HepG2 (cell line): Measurements from ENCODE around the gene SLC22A23. TPM values are rescaled to one million over a fixed set of nuclear protein-coding genes. Genes with fewer than 3 reads are reported as not detected.

Source experiments
- CEBPG ChIP-seq: IDR thresholded peaks from 2 replicates; pipeline ENCODE4 v1.6.1; 2016
- EEA1 ChIP-seq: sonication (generic); formaldehyde crosslinking; IDR thresholded peaks from 2 replicates; pipeline ENCODE4 v1.5.1; 2020; ENCODE audit warnings: mild to moderate bottlenecking, missing genetic modification reagents, borderline replicate concordance
- FOXA3 ChIP-seq: IDR thresholded peaks from 2 replicates; pipeline ENCODE4 v1.6.1; 2016; ENCODE audit warnings: missing genetic modification reagents, missing compliant biosample characterization
- HMGXB4 ChIP-seq, 2 experiments: sonication (generic) in 1 of 2; formaldehyde crosslinking in 1 of 2; IDR thresholded peaks; 2 replicates each; pipeline versions ENCODE4 v1.4.0 to v1.6.1; 2018 to 2020; ENCODE audit warnings: missing genetic modification reagents in 2 of 2, borderline replicate concordance in 1 of 2, low read depth in 1 of 2, mild to moderate bottlenecking in 1 of 2, missing biosample characterization in 1 of 2
- MTA3 ChIP-seq: sonication (generic); formaldehyde crosslinking; IDR thresholded peaks from 2 replicates; pipeline ENCODE4 v1.4.0; 2020; ENCODE audit warnings: missing genetic modification reagents
- REPIN1 ChIP-seq: sonication (generic); formaldehyde crosslinking; IDR thresholded peaks from 2 replicates; pipeline ENCODE4 v1.8.0; 2022; ENCODE audit warnings: missing genetic modification reagents, low read depth, mild to moderate bottlenecking, borderline replicate concordance
- SIX1 ChIP-seq: sonication (generic); formaldehyde crosslinking; IDR thresholded peaks from 2 replicates; pipeline ENCODE4 v1.4.0; 2020; ENCODE audit warnings: missing genetic modification reagents, borderline replicate concordance
- SMYD3 ChIP-seq: sonication (generic); formaldehyde crosslinking; IDR thresholded peaks from 2 replicates; pipeline ENCODE4 v1.8.1; 2023; ENCODE audit warnings: mild to moderate bottlenecking, missing genetic modification reagents
- TARDBP ChIP-seq: sonication (generic); formaldehyde crosslinking; IDR thresholded peaks from 2 replicates; pipeline ENCODE4 v1.8.0; 2022; ENCODE audit warnings: mild to moderate bottlenecking, missing genetic modification reagents
- USF2 ChIP-seq, 2 experiments: sonication (generic) in 1 of 2; formaldehyde crosslinking in 1 of 2; IDR thresholded peaks; 2 replicates each; pipeline versions ENCODE4 v1.5.1 to v1.6.1; 2011 to 2020; ENCODE audit warnings: borderline replicate concordance in 1 of 2, low read depth in 1 of 2, low read length in 1 of 2, mild to moderate bottlenecking in 1 of 2, missing genetic modification reagents in 1 of 2, moderate library complexity in 1 of 2
- ZBTB40 ChIP-seq, 2 experiments: fragments of 450-650 bp in 1 of 2; sonication (generic) in 1 of 2; formaldehyde crosslinking in 1 of 2; IDR thresholded peaks; 2 replicates each; pipeline versions ENCODE4 v1.6.1 to v1.8.0; 2016 to 2022; ENCODE audit warnings: antibody characterized with exemption in 1 of 2, mild to moderate bottlenecking in 1 of 2, missing genetic modification reagents in 1 of 2
- ZMYM2 ChIP-seq: sonication (generic); formaldehyde crosslinking; IDR thresholded peaks from 2 replicates; pipeline ENCODE4 v1.8.0; 2022; ENCODE audit warnings: mild to moderate bottlenecking, missing genetic modification reagents
- ZNF562 ChIP-seq: sonication (generic); formaldehyde crosslinking; IDR thresholded peaks from 2 replicates; pipeline ENCODE4 v1.8.0; 2022; ENCODE audit warnings: missing genetic modification reagents, borderline replicate concordance
- polyA plus RNA-seq, 8 experiments: library from polyadenylated mRNA; depleted of rRNA in 3 of 8; stranded (reverse) in 7 of 8; unstranded in 1 of 8; fragments of >200 nt; fragmentation: Illumina TruSeq in 4 of 8; extraction: Trizol in 4 of 8; gene quantifications; 2 replicates each; pipeline versions ENCODE4 v1.2.1 to v1.2.3, GENCODE V29; 2011 to 2016; ENCODE audit warnings: low read depth in 4 of 8, missing spikeins in 1 of 8, mixed read lengths in 1 of 8; ENCODE audit not compliant: insufficient read depth in 1 of 8
- total RNA-seq, 5 experiments: library from RNA; depleted of rRNA; stranded (reverse); fragments of >200 nt; fragmentation: Illumina TruSeq; extraction: Trizol; gene quantifications; 2 replicates each; pipeline ENCODE4 v1.2.3, GENCODE V29; 2016; ENCODE audit warnings: low read depth in 1 of 5

SLC22A23 gene
- total and polyA plus RNA-seq, 2 of the 13 experiments (the other 11 are each of a cell fraction or from before 2014, with no cell fraction given) = 11.8 to 17.5 TPM

GRCh38 chr6:3356824-3357420, 99.9 kb downstream of the SLC22A23 start (continued):
- TF ChIP-seq USF2 (IDR thresholded peaks at IDR 0.05; ENCODE audit: low read depth, low read length) = no peak
- TF ChIP-seq USF2 (CRISPR knock-in tag; IDR thresholded peaks at IDR 0.05; ENCODE audit: borderline replicate concordance) = no peak
- TF ChIP-seq ZNF562 = no peak
- TF ChIP-seq REPIN1 (CRISPR knock-in tag) = peak; percentile 23; the same call in 1 of the 2 replicates
- TF ChIP-seq EEA1 (CRISPR knock-in tag) = no peak
- peak; percentile 92 for TF ChIP-seq FOXA3 (CRISPR knock-in tag)
- no peak for TF ChIP-seq ZBTB40 (IDR thresholded peaks at IDR 0.05)
- no peak; the same call in 1 of the 2 replicates for TF ChIP-seq ZBTB40 (CRISPR knock-in tag; IDR thresholded peaks at IDR 0.05)
- TF ChIP-seq CEBPG (CRISPR knock-in tag) = peak; percentile 65
- TF ChIP-seq ZMYM2 = peak; percentile 27; the same call in 1 of the 2 replicates
- TF ChIP-seq SIX1 (CRISPR knock-in tag) = peak; percentile 23; the same call in 1 of the 2 replicates
- TF ChIP-seq SMYD3 = no peak
- TF ChIP-seq HMGXB4 (CRISPR knock-in tag; IDR thresholded peaks at IDR 0.05; ENCODE audit: borderline replicate concordance in 1 of 2, low read depth in 1 of 2) = 0 out of 4 replicates have a peak, but pooled peaks of 1 of the 2 experiments have one; percentile 13
- TF ChIP-seq MTA3 = no peak
- peak; percentile 42; the same call in 1 of the 2 replicates for TF ChIP-seq TARDBP (CRISPR knock-in tag)
